Brain microvascular endothelial cell (primary cell): ENCODE data around the gene FAM24A.

Experiments
- DNase-seq: peaks from one replicate; pipeline ENCODE4 v3.0.0-alpha.2; 2020
- H3K27ac ChIP-seq: fragments of 250-450 bp; sonication (Bioruptor Pico); 2 replicates; pipeline ENCODE4 v1.5.1; 2020; ENCODE audit warnings: mild to moderate bottlenecking, moderate library complexity
- H3K27me3 ChIP-seq: fragments of 250-450 bp; sonication (Bioruptor Pico); replicated peaks from 2 replicates; pipeline ENCODE4 v1.5.1; 2020; ENCODE audit warnings: mild to moderate bottlenecking
- H3K36me3 ChIP-seq: fragments of 250-450 bp; sonication (Bioruptor Pico); replicated peaks from 2 replicates; pipeline ENCODE4 v1.5.1; 2020; ENCODE audit warnings: mild to moderate bottlenecking
- H3K4me3 ChIP-seq: 2 replicates; pipeline ENCODE4 v1.5.1; 2011; ENCODE audit warnings: low read depth, mild to moderate bottlenecking, control low read depth, low read length, moderate library complexity
- in situ Hi-C: cut with HindIII; loops from 2 replicates; pipeline ENCODE4 v1.10.0; 2017; ENCODE audit warnings: low sequenced_read_pairs, low pct_ligation_motif_present
- TF ChIP-seq, protein P1 (sequence below): IDR thresholded peaks from 2 replicates; pipeline ENCODE4 v1.5.1; 2011; ENCODE audit warnings: low read depth, mild to moderate bottlenecking, moderate library complexity, low read length, control low read depth, inconsistent platforms; ENCODE audit errors: missing control alignments

FAM24A gene

DNA sequence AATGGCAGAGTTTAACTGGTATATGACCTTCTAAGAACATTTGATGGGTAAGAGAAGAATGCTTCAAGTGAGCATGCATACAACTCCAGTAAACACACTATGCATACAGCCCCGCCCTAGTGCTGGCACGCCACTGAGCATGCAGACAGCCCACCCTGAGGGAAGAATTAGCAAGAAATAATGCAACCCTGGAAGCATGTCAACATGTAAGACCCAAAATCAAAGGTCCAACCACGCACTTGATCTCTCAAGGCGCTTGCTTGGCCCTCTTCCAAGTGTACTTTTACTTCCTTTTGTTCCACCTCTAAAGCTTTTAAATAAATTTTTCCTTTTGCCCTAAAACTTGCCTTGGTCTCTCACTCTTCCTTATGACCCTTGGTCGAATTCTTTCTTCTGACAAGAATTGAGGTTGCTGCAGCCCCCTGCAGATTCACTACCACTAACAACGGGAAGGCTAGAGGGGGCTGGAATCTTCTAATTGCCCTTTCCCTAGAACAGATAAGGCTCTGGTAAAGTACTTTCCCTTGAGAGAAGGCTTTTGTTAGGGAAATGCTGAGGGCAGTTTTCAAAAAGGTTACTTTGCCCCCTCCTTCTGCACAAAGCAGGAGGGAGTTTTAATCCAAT is 34.5 kb upstream of the FAM24A start:
- Histone ChIP-seq H3K27ac (no peak overlapping the region), H3K36me3 (no peaks in the 10 kb centered on the region), H3K4me3 (no peak overlapping the region), H3K27me3 (no peaks in the 10 kb centered on the region)
- no peak for DNase-seq
- TF ChIP-seq, protein P1, sequence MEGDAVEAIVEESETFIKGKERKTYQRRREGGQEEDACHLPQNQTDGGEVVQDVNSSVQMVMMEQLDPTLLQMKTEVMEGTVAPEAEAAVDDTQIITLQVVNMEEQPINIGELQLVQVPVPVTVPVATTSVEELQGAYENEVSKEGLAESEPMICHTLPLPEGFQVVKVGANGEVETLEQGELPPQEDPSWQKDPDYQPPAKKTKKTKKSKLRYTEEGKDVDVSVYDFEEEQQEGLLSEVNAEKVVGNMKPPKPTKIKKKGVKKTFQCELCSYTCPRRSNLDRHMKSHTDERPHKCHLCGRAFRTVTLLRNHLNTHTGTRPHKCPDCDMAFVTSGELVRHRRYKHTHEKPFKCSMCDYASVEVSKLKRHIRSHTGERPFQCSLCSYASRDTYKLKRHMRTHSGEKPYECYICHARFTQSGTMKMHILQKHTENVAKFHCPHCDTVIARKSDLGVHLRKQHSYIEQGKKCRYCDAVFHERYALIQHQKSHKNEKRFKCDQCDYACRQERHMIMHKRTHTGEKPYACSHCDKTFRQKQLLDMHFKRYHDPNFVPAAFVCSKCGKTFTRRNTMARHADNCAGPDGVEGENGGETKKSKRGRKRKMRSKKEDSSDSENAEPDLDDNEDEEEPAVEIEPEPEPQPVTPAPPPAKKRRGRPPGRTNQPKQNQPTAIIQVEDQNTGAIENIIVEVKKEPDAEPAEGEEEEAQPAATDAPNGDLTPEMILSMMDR: no peak
- in situ Hi-C loops: no loop called here

DNA sequence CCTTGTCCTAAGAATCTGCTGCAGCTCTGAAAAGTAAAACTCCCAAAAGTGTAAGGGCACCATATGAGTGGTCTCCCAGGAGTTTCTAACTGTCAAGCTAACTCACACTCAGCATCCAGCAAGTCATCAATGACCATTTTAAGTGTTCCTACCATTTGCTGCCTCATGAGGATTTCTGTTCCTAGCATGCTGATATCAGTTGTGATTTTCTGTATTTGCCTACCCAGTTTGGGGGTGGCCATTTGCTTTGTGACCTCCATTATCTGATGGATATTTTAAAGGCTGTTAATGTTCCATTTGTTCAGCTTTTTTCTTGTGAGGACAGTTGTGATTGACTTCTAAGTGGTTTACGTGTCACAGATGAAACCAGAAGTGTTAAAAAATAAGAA is 33.9 kb upstream of the FAM24A start:
- Histone ChIP-seq H3K27ac (no peak overlapping the region), H3K4me3 (no peak overlapping the region), H3K27me3 (no peaks in the 10 kb centered on the region), H3K36me3 (no peaks in the 10 kb centered on the region)
- in situ Hi-C loops: no loop called here
- TF ChIP-seq, protein P1: no peak
- no peak for DNase-seq

DNA sequence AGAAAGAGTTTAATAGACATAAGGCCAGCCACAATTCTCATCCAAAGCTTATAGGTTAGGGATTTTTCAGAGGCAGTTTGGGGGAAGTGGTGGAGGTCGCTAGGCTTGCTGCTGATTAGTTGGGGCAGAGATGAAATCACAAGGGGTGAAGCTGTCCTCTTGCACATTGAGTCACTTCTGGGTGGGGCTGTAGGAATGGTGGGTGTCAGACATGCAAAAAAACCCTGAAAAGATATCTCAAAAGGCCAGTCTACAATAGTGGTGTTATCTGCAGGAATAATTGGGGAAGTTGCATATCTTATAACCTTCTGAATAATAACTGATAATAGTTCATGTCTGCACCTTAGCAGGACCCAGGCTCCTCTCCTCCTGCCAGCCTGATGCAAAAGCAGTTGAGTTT is 33.1 kb upstream of the FAM24A start:
- no peak overlapping the region for H3K4me3 ChIP-seq
- TF ChIP-seq, protein P1: no peak
- no peak overlapping the region for H3K27ac ChIP-seq
- no peaks in the 10 kb centered on the region for H3K27me3 ChIP-seq
- no peak for DNase-seq
- no peaks in the 10 kb centered on the region for H3K36me3 ChIP-seq
- in situ Hi-C loops: no loop called here

DNA sequence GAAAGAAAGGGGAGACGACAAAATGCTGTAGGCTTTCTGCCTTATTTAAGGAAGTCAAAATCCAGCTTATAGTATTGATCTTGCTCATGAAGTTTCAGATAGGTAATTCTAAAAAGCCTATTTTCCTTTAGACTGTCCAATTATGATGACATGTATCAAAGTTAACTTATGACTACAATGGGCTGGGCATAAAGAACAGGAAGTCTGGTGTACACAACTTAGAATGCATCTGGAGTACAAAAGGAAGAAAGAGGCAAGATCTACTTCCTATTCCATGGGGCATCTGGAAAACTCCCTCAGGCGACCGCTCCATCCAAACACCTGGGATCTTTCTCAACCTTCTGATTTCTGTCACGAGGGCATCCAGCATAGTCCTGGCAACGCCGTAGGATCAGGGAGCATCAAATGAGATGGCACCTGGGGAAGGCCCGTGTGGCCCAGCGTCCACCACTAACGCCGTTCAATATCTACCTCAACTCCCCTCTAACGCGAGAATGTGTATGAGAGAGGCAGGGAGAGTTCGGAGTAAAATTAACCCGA is 31.5 kb upstream of the FAM24A start:
- in situ Hi-C loops: no loop called here
- TF ChIP-seq, protein P1: no peak
- Histone ChIP-seq H3K4me3 (peak overlapping the region; percentile 65), H3K27ac (no peak overlapping the region), H3K36me3 (no peaks in the 10 kb centered on the region), H3K27me3 (no peaks in the 10 kb centered on the region)
- no peak for DNase-seq

DNA sequence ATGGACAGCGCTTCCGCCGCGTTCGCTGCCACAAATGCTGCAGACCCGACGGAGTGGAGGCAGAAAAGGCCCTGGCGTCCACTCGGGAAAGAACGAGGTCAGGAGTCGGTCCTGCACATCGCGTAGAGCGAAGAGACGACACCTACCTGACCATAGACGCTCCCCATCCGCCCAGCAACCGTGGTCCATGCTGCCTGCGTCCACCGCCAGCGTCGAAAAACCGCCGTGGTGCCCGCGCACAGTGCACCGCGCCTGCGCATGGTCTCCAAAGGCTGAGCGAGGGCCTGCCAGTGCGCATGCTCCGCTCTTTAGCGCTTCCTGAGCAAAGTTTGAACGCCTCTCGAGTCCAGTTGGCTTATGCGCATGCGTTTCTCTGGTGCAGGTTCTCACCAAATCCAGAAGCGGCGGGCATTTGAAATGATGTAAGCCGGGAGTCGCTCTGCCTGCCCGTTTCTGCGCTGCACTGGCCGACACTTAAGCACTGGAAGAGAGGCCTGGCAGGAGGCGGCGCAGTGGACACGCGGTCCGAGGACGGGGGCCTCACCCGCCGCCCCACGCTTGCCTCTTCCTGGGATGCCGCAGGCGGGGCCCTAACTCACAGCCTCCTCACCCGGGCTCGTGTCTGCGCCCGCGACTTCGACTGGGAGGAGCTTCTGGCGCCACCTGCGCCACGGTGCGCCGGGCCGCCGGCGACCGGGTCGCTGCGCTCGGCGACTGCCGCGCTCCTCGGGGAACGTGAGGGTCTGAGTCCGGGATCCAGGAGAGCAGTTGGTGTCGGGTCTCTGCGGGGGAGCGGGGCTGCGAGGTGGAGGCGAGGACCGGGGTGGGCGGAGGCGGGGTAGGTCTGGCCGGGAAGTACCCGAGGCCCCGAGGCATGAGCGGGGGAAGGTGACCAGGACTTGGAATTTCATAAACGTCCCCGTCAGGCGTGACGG is 30.8 kb upstream of the FAM24A start, which contains the start of gene FAM24B:
TSS of gene FAM24B (minus strand) at position 243 of the 935 bp plus-strand sequence. CDS start 29,066 bp downstream, outside the sequence.
- TF ChIP-seq, protein P1: no peak
- in situ Hi-C loops: no loop called here
- no peak within 1 kb of the TSS for H3K27ac ChIP-seq
- DNase-seq: peak; percentile 99
- no peaks in the 10 kb centered on the region for H3K36me3 ChIP-seq
- no peaks in the 10 kb centered on the region for H3K27me3 ChIP-seq
- peak within 1 kb of the TSS; percentile 65 for H3K4me3 ChIP-seq
